ENCODE results near the gene SPIB.

The SPIB gene

GRCh38 chr19:50477751-50478515 lies 59.2 kb downstream of the SPIB start:
- DNase-seq (ENCODE audit: low spot score) = no peak
- TF ChIP-seq CTCF (IDR thresholded peaks at IDR 0.05; ENCODE audit: extremely low read depth, missing control alignments) = no peak

GRCh38 chr19:50478901-50479715 lies 60.4 kb downstream of the SPIB start:
- TF ChIP-seq CTCF (IDR thresholded peaks at IDR 0.05; ENCODE audit: extremely low read depth, missing control alignments) = peak; percentile 11
- DNase-seq (ENCODE audit: low spot score) = no peak

- TF ChIP-seq CTCF (IDR thresholded peaks at IDR 0.05; ENCODE audit: extremely low read depth, missing control alignments) = no peak
- no peak for DNase-seq (ENCODE audit: low spot score)
Measured at GRCh38 chr19:50479761-50480251, 61.1 kb downstream of the SPIB start.

- TF ChIP-seq CTCF (IDR thresholded peaks at IDR 0.05; ENCODE audit: extremely low read depth, missing control alignments) = no peak
- DNase-seq (ENCODE audit: low spot score) = no peak
Measured at GRCh38 chr19:50480281-50481111, 61.8 kb downstream of the SPIB start.
